Posterior cingulate gyrus (tissue), 11 donors: Measurements from ENCODE around the gene ODAD4.
A peak's percentile ranks its signal among the peaks of the same experiment; 100 is the strongest.
"Not testable (repeated sequence)": the region's sequence is repeated elsewhere in the genome, so short reads cannot be mapped to it uniquely, and the experiment has no call there.

ENCODE experiments used
- DNase-seq, 10 donors: peaks; one replicate each; pipeline versions ENCODE4 v3.0.0 to v3.0.0-alpha.2; 2020 to 2021; ENCODE audit warnings: mixed read lengths in 3 of 10
- intact Hi-C: fragments of 100-400 bp; cut with DNase I; formaldehyde crosslinking; loops from one replicate; pipeline ENCODE4 v1.15.1; 2023

Gene ODAD4

DNA sequence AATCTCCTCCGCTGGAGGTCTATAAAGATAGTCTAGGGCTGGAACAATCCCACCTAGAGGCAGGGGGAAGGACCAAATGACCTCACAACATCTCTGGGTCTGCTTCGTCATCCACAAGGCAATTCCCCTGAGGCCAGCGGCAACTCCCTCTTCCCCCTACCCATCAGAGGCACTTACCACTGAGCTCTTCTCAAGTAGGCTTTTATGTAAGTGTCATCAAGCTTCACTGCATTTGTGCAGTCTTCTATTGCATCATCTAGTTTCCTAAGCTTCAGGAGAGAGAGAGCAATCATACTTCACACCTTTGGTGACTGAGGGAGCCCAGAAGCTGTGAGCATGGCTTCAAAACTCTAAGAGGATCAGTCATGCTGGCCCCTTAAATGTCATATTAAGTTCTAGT is 57.2 kb downstream of the ODAD4 start:
- DNase-seq, result no peak
- intact Hi-C loops, result no loop called here

DNA sequence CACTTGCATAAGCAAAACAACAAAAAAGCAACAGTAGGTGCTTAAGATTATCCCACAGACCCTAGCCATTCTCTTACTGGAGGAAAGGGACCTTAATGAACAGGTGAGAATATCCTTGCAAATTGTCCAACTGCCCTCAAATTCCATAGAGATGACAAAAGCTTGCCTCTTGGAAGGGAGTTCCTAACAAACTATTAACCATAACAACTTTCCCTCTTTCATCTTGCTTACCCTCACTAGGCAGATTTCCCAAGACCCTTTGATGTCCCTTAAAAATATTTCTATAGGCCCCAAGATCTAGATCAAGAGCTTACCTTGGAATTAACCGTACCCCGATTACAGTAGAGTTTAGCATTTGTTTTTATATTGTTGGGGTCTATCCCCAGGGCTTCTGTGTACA is 58.0 kb downstream of the ODAD4 start:
- DNase-seq, result no peak
- intact Hi-C loops, result no loop called here

DNA sequence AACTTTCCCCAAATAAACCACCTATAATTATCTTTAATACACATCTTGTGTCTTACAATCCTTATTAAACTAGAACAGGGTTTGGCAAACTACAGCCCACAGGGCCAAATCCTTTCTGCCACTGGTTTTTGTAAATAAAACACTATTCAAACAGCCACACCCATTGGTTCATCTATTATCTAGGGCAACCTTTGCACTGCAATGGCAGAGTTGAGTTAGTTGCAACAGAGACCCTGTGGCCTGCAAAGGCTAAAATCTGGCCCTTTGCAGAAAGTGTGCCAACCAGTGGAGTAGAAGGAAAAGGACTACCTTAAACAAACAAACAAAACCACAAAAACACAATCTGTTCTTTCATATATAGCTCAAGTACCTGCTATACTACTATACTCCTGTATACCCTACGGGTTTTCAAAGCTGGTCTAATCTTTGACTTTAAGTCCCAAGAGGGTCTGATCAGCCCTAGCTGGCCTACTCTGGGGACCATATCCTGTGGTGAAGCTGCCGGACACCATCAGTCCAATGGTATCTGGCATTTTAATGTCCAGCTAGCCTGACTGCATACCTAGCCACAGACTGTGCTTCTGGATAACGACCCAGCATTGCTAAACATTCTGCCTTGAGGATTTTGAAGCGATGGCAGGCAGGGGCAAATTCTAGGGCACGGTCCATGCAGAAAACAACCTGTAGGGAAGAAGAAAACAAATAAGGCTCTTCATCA is 59.4 kb downstream of the ODAD4 start:
- no peak for DNase-seq
- intact Hi-C loops, result no loop called here

DNA sequence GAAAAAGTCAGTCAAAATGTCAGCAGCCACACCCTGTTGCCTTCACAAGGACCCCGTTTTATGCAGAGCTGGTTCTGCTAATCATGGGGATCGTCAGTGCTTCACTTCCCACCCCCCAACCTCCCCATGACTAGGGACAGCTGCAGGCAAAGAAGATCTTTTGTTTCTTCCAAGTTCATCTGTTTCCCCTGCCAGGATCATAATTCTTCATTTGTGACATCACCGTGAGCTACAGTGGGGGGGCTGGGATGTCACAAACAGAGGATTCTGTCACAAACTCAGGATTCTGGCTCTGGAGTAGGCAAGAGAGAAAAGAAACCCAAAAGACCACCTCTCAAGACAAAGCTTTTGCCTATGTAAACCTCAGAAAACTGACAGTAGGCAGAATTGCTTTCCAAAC is 62.2 kb downstream of the ODAD4 start:
- DNase-seq, result peak in 9 of 10 donors; percentile 25 to 94 (median 62)
- intact Hi-C loops, result no loop called here

DNA sequence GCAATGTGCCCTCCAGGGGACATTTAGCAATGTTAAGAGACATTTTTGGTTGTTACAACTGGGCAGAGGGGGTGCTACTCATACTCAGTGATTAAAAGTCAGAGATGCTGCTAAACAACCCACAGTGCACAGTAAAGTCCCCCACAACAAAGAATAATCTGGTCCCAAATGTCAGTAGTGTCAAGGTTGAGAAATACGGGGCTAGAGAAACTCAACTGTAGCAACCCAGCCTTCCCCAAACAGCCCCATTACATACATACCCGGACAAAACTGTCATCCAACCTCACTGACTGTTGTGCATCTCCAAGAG is 66.4 kb downstream of the ODAD4 start:
- intact Hi-C loops, result no loop called here
- no peak for DNase-seq

DNA sequence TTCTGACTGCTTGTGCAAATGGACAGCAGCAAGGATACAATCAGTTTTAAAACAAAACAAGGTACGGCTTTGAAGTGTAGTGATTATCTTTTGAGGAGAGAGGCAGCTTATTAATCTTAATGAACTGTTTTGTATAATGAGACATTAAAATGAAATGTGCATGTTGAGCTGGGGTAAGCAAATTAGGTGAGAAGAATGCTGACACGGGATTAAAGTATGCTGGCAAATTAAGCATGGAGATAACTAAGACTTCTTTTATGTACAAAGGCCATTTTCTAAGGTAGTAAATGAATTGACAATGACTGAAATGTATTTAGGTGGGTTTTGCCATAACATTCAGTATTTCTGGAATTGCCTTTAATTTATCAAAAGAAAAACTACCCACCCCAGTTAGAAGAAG is 68.1 kb downstream of the ODAD4 start:
- intact Hi-C loops, result no loop called here
- no peak for DNase-seq

DNA sequence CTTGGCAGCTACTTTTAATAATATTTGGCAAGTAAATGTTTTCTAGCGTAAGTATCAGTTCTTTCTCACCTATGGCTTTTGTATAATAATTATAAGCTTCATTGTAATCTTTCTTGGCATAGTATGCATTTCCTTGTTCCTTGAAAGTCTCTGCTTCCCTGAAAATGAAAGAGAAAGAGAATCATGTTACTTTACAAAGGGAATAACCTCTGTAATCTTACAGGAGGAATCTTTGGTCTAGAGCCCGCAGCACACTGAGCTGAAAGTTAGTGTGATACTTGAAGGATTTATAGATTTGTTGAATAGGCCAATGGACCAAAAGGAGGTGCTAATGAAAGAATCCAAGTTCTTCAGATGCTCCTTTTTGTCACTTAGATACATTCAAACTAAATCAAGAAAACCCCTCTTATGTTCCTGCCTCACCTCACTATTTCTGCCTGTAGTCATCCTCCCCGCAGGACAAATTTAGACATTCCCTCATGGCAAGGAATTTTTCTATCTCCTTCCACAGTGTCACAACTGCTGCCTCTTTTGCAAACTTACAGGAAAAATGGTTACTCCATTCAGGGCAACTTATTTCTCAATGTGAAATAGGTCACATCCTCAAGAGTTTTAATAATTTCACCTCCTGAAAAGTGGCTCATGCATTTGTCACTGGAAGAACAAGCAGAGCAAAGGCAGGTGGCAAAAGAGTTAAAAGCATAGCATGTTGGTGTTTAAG is 70.2 kb downstream of the ODAD4 start:
- intact Hi-C loops, result no loop called here
- no peak for DNase-seq

DNA sequence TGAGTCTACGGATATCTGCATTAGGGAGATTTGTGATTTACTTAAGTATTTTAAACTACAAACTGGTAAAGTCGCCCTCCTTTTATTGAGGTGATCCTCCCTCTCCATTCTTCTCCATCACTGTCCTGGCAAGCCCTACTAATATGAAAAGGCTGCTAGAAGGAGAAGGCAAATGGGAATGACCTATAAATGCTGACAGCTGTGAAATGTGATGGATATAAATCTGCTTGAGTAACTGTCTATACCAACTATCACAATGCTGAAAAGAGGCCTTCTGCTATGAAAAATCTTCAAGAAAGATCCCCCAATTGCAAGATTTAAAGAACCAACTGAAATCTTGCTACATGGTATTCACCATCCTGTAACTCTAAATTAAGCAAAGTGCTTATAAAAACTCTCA is 71.3 kb downstream of the ODAD4 start:
- DNase-seq, result no peak
- intact Hi-C loops, result no loop called here

DNA sequence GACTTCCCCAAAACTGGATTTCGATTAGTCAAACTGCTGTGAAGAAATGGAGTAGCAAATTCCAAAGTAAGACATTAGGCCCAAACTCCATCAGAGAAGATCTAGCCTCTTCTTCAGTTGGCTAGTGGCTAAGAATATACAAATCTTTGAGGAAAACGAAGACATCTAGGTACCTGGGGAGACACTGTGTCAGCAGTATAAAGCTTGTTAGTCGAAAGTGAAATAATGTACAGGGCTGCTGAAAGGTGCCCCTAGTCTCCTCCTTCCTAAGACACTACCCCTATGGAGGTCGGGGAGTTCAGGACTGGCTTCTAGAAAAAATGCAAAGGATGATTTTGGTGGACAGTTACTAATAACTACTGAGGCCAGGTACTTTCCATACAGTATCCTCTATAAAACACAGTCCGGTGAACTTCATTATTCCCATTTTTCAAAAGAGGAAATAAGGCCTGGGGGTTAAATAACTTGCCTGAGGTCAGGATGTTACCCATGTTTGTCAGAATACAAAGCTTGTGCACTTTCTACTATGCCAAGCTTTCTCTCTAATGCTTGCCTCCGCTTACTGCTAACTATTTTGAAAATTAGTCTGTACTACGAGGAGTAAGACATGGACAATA is 71.9 kb downstream of the ODAD4 start:
- intact Hi-C loops, result no loop called here
- no peak for DNase-seq

DNA sequence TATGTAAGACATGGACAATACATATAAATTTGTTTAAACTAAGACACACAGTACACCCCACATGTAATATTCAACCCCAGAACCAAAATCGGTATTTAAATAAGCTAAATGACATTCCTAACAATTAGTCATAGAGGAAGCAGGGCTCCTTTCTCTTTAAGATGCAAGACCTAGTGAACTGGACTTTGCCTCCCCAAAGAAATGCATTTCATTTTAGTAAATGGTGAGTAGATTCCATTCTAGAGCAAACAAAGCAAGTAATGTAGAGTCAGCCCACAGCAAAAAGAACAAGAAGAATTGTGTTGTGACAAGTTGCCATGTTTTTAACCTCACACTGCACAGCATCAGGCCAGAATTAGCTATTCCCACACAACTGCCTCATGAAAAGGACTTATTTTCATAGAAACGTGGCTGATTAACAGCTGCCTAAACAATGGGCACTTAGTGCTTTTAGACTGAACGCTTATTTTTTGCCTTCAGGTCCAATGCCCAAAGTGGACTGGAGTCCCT is 72.4 kb downstream of the ODAD4 start:
- intact Hi-C loops, result no loop called here
- no peak for DNase-seq

DNA sequence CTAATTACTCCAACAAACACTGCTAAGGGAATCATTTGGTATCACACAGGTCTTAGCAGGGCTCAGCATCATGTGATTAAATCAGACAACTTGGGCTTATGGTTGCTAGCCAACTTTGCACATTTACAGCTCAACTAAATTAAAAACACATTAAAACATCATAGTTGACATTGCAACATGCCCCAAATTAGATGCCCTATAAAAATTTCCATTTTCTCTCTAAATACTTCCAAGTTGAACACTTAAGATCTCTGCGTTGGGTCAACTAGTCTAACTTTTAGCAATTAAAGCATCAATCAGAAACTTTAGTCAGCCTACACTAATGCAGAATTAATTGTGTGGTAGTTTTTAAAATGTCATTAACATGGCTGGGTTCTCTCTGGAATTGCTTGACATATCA is 74.7 kb downstream of the ODAD4 start:
- DNase-seq, result no peak
- intact Hi-C loops, result no loop called here

DNA sequence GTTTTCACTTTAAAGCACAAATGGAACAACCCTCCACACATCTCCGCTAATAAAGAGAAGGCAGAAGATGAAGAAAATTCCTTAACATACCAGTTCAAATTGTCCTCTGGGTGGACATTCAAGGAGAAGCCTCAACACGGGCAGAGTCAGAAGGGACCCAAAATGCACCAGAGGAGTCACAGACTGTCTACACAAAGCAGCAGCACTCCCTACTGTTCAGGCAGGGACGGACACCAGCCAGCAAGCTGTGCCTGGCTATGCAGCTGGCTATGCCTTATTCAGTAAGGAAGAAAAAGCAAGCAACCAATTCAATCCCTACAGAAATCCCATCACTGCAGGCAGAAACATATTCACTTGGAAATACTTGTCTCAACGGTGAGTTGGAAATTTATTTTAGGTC is 78.8 kb downstream of the ODAD4 start:
- DNase-seq, result peak in 8 of 10 donors; percentile 46 to 96 (median 71)
- intact Hi-C loops, result loop anchor here (1.0 kb wide), 1 partner anchor 46 kb away; no protein-coding TSS in a partner anchor

DNA sequence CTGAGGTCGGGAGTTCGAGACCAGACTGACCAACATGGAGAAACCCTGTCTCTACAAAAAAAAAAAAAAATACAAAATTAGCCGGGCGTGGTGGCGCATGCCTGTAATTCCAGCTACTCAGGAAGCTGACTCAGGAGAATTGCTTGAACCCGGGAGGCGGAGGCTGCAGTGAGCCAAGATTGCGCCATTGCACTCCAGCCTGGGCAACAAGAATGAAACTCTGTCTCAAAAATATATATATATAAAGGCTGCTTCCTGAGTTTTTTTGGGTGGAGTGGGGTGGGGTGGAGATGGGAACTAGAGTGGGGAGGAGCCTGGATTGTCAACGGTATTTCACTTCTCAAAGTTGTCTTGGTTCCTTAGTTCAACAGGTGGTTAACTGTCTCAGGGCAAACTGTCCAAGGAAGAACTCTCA is 79.9 kb downstream of the ODAD4 start:
- intact Hi-C loops, DNase-seq: not testable (repeated sequence)

DNA sequence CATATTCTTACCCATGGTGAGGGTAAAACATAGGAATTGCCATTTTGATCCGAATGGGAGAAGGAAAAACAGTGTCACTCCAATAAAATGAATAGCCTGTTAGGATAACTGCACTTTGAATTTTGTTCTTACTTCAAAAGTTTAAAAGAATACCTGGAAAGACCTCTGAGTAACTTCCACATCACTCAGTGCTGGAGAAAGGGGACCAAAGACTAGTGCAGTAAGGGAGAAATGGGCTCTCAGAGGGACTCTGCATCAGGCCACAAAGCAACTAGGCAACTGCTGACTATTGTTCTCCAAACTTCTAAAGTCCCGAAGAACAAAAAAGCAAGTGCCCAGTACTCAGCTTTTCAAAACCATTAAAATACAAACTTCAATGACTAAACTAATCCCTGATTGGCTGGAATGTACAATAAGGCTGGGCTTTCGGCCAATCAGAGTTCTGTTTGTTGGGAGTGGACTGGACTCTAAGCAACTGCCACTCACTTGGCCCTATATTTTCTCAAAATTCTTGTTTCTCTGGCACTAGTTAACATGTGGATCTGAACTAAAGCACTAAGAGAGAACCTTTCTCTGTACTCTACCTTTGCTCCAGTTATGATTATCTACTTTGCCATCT is 80.6 kb downstream of the ODAD4 start:
- intact Hi-C loops, result no loop called here
- DNase-seq, result no peak

DNA sequence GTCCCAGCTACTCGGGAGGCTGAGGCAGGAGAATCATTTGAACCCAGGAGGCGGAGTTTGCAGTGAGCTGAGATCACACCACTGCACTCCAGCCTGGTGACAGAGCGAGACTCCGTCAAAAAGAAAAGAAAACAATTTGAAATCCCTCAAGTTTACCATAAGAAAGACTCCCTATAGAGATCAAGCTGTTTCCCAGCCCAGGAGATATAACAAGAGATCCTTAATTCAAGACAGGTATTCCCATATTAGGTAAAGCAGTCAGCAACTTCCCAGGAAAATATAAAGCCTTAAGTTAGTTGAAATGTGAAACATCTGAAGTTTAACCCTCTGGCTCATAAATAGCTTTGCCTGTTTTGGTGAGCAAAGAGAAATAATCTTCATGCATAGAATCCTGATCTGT is 81.9 kb downstream of the ODAD4 start:
- intact Hi-C loops, DNase-seq: not testable (repeated sequence)

DNA sequence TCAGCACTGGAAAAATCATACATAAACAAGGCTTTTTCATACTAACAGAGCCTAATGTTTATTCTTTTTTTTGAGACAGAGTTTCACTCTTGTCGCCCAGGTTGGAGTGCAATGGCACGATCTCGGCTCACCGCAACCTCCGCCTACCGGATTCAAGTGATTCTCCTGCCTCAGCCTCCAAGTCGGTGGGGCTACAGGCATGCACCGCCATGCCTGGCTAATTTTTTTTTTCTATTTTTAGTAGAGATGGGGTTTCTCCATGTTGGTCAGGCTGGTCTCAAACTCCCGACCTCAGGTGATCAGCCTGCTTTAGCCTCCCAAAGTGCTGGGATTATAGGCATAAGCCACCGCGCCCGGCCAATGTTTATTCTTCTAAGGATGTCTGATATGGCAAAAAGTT is 83.3 kb downstream of the ODAD4 start:
- intact Hi-C loops, DNase-seq: not testable (repeated sequence)
